ENCODE results near the gene ABLIM1.

The ABLIM1 gene

DNA sequence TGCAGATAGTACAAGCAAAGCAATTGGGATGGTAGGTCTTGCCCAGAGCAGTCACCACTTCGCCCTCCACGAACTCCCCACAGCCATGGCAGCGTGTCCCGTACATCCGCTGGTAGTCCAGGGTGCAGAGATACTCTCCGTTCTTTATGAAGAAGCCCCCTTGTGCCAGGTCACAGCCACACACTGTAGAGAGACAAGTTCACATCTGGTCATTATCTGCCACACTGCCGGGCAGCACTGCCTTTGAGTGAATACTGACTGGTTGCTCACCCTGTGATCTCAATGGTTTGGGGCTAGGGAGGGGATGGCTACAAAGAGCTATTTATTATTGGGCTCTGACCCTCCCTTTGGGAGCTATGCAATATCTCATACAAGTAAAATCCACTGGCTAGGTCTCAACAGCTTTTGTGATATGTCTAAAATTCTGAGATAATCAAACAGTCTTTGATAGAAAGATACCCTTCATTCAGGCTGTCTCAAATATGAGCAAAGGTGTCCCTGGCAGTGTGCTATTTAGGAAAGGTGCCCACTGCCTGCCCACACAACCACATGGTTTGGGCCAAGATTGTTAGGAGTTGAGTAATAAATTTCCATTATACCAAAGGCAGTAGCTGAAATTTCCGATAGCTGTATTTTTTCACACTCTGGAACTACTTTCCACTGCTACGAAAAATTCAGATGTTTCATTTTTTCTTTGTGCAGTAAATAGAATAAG is 82.5 kb downstream of the ABLIM1 start:
- no peak for DNase-seq

DNA sequence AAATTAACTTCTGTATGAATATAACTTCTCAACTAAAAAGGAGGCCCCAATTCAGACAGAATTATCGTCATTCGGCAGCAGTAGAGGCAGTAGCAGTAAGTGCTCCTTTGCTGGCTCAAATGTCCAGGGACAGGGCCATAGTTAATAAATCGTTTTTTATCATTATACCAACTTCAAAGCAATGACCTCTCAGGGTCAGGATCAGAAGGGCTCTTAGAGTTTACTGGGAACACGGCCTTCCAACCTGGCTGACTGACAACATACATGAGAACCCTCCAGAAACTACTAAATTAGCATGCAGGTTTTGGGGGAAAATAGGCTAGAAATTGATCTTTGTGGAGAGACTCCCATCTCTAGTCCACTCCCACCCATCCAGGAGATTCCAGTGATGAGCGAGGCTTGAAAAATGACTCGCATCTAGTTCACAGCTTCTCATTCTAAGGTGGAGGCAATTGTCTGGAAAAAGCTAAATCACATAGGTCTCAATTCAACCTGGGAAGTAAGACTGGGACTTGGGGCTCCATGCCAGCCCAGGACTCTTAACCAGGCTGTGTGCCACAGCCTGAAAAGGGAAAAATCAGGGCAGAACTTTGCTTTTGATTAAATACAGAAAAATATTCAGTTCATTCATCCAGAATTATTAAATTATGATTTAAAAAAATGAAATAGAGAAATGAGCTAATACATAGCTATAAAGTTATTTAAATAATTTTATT is 84.6 kb downstream of the ABLIM1 start:
- no peak for DNase-seq

DNA sequence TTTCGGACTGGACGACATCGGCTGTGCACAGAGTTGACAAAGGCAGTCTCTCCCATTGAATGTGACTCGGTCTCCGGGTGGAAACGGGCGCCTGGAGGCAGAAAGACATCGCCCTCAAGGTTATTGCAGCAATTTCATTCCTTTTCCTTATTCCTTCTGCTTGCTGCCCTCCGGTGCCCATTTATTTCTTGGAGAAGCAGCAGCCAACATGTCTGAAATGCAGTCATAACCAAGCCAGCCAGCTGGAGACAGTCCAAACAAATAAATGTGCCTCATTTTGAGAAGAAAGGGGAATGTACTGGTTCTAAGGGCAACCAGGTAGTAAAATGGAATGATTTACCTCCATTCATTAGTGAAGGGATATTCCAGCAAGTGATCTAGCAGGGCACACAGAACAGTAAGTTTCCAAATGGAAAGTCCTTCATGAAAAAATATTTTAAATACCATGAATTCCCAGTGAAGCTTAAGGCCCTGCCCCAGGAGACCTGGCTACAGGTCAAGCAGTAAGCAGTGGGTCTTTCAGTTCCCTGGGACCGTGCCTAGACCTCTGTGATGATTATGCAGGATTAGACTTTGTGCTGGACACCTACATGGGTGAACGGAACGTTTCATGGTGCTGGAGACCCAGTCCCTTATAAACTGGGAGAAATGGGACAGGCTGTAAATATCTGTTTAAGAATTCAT is 86.6 kb downstream of the ABLIM1 start:
- DNase-seq = no peak

DNA sequence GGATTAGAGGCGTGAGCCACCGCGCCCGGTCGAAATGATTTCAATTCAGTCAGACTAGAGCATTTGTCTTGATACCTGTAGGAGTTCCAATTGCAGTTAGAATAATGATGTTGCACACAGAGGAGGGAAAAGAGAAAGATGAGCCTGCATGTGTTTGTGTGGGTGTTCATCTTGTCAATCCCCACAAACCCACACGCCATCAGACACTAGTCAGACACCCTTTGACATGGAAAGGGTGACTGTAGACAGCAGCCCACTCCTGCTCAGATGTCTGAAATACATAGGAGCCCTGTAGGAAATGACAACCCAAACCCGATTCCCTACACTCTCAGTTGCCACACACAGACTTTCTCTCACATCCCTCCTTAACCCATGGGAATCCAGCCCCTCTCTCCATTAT is 92.0 kb downstream of the ABLIM1 start:
- no peak for DNase-seq

DNA sequence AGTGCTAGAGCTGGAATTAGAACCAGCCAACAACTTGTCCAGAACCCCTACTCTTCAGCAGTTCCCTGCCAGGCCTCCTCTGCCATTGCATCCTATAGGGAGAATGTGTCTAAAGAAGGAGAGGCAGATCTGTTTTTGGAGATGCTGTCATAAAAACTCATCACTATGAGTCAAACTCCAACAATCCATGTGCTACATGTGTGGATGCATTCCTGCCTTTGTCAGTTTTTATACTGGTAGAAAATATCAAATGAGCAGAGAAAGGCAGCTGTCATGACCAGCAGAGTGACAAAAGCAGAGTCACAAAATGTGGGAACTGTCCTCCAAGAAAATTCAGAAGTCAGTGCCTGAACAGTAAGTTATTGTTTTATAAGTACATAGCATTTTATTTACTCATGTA is 93.0 kb downstream of the ABLIM1 start:
- DNase-seq = no peak

DNA sequence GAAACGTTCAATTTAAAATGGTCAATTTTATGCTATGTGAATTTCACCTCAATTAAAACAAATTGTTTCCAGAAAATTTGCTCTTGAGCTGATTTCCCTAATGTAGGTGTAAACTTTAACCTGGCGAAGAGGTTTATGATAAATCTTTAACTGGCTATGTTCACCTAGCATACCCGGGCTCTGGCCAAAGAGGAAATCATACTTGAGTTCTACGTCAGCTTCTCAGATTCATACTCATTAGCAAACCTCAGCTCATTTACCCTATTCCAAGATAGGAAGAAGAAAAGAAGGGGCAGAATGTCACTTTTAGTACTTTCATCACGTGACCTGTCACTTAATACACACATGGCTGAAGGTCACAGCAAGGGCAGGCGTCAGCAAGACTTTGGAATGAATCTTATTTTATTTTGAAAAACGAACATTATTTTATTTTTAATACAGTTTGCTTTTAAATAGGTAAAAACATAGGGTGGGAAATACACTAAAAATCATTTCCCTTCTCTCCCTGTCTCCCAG is 97.0 kb downstream of the ABLIM1 start:
- DNase-seq = no peak

DNA sequence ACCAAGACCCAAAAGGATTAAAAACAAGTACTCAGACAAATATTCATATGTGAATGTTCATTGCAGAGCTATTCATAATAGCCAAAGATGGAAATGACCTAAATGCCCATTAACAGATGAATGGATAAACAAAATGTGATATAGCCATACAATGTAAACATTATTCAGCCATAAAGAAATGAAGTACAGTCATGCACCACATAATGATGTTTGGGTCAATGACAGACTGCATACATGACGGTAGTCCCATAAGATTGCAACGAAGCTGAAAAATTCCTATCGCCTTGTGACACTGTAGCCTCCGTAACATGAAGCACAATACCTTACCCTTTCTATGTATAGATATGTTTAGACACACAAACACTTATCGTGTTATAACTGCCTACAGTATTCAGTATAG is 97.9 kb downstream of the ABLIM1 start:
- no peak for DNase-seq

DNA sequence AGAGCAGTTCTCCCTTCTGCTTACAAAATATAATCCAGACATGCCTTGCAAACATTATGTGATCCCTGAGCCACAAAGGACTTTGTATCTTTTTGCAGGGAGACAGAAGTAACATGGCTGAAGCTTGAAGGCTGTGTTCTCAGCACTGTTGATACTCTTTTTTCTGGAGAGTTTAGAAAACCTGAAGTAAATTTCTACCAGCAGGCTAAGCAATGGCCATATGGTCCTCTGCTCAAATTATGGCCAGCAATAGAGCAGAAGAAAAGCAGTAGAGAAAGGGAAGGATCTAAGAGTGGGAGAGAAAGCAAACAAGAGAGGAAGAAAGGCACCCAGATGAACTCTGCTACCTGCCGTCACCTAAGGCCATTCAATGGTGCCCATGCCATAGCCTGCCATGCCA is 98.4 kb downstream of the ABLIM1 start:
- no peak for DNase-seq

DNA sequence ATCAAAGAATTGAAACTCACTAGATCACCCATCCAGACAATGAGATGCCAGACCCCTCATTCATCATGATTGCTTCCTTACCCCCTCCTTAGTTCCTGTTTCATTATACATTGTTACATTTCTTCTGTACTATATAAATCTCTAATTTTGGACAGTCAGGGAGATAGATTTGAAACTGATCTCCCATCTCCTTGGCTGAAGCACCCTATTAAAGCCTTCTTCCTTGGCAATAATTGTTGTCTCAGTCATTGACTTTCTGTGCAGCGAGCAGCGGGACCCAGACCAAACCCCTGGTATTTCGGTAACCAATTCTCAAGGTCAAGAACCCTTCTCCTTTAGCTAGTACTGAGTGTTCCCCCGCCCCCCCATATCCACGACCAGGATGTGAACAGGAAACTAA is 100.2 kb downstream of the ABLIM1 start:
- no peak for DNase-seq

DNA sequence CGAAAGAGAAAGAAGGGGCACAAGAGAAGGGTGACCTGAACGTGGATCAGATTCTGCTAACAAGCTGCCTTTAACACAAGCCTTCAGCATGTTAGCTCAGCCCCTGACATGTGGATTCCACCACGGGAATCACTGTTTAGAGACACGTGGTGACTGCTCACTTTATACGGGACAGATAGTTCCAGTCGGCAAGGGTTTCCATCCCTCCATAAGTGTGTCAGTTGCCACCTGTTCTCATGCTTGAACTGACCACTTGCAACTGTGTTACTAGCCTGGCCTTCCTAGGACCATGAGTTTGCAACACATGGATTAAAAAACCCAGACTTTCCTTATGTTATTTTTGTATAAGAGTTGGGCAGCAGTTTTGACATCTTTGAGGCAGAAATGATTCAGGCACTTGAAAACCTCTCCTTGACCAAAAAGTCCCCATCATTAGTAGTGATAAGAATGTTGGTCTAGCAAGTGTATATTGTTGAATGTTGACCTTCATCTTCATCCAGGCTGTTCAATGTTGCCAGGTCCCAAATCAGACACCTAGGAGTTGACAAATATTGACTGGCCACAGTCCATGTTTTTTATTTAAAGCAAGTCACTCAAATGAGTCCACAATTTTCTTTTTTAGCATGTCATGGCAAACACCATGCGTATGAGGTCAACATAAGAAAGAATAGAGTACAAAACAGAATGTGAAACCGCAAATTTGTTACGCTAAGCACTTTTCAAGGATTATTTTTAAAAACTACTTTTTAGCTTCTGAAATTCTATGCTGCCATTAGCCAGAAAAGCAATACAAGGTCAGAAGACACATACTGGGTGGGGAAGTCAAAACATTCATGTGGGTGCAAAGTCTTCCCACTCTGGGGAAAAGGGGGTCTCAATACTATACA is 101.6 kb downstream of the ABLIM1 start:
- no peak for DNase-seq

DNA sequence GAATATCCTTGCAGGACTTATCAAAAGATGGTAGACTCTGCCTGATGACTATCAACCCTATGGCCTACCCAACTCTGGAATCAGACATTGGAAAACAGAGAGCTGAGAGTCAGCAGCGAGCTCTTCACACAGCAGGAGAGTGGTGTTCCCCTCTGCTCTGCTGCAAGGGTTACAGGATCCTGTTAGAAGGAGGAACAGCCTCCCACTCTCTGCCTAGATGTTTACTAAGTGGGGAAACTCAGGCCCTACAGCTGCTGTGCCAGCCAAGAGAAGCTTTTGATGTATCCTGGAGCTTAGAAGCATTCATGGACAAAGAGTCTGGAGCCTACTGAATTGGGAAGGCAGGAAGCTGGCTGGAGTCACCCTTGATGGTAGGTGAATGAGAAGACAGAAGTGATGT is 104.6 kb downstream of the ABLIM1 start:
- DNase-seq = no peak

DNA sequence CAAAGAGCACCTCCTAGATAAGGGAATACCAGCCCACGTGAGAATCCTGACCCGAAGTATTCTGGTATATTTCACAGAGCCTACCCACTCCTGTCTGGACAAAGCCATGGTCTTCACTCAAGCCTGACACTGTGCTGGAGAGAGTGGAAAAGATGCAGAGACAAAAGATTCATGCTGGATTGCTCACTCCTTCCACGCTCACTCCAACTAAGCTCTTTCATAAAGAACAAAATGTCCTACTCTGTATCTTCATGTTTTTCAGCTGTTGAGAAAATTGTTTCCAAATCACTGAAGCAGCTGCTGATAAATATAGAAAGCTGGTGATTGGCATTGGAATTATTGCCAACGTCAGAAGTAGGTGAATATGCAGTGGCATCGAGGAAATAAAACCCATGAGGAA is 106.0 kb downstream of the ABLIM1 start:
- DNase-seq = no peak

DNA sequence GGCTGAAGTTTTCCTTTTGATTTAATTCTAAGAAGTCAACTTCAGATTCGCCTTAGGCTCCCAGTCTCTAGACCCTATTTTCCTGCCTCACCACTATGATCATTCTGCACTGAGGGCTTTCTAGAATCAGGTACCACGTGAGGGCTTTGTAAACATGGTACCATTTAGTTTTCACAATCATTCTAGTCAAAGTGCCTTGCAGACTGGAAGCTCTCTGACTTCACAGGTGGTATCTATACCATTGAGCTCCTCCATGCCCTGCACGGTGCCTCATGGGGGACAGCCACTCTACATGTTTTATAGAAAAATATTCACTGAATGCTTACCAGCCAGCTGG is 106.5 kb downstream of the ABLIM1 start:
- no peak for DNase-seq

DNA sequence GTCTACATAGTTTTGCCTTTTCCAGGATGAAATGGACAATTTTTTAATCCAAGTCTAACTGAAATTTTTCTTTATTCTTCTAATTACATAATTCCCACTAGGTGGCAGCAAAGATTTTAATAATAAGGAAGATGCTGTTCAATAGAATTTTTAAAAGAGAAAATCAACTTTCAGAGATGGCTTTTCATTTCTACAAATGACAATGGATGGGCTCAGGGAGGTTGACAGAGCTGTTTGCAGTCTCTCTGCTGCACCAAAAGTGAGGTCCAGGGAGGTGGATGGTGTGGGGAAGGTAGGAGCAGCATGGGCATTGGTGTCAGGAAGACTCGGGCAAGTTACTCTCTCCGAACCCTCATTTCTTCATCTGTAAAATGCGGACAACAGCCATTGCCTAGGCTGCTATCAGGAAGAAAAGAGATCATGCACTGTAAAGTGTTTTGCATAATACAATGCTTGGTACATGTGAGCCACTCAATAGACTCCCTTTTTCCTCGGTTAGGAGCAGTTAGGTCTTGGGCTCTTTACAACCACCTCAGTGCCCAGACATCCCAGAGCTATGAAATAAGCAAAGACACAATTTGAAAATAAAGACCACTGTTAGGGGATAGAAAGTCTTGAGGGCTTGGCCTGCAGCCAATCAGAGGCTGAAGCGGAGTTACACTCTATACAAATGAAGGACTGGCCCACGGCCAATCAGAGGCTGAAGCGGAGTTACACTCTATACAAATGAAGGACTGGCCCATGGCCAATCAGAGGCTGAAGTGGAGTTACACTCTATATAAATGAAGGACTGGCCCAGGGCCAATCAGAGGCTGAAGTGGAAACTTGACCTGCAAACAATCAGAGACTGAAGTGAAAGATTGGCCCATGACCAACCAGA is 107.1 kb downstream of the ABLIM1 start:
- peak; percentile 3 for DNase-seq

DNA sequence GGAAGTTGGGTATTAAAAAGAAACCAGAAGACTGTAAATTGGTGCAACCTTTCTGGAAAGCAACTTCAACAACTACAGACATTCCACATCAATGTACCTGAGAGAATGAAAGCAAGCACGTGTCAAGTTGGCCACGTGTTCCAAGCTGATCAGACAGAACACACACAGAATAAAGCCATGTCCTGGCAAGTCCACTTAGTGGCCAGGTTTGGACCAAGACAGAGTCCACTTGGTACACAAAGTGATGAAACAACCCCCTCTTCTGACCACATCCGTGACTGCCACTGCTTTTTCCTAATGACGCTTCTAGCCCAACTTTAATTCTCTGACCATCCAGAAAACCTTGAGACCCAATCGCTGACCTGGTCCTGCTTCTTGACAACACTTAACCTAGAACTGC is 109.4 kb downstream of the ABLIM1 start:
- DNase-seq = no peak

DNA sequence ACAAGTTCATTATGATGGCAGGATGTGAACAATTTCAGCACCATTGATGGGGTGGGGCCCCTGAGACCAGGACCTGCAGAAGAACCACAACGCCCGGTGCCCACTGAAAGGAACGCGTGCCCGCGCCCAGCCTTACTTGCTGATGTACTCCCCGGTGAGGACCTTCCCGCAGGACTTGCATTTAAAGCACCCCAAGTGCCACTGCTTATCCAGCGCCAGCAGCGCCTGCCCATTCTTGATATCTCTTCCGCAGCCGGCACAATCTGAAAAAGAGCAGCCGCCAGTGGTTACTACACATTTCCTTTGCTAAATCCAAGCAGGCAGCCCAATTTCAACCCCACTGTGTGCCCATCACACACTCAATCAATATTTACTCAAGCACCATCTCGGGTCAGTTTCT is 110.6 kb downstream of the ABLIM1 start:
- no peak for DNase-seq

DNA sequence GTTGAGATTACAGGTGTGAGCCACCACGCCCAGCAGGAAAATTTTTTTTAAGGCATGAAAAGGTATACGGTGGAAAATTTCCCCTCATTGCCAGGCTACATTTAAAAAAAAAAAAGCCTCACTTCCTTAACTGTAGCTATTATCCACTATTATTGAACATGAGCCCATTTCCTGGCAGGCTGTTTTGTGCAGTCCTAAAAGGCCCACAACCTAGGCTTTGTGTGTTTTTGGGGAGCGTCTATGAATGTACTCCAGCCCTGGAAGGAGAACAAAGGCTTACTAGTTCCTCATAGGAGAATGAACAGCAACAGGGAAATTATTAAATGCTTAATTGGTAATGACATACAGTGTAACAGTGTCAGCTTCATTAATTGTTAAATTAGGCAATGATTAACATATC is 111.0 kb downstream of the ABLIM1 start:
- DNase-seq = no peak

DNA sequence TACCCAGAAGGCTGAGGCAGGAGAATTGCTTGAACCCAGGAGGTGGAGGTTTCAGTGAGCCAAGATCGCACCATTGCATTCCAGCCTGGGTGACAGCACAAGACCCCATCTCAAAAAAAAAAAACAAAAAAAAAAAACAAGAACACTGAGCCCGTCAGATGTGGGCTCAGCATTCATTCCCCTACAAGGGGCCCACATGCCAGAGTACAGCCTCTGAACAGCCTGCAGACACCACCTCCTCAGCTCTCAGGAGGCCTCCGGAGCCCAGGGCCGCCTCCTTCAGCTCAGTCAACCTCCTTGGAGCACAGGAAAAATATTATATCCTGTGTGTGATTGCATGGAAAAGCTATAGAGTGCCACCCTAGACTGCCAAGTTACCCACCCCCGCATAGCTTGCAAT is 112.3 kb downstream of the ABLIM1 start:
- DNase-seq = no peak

DNA sequence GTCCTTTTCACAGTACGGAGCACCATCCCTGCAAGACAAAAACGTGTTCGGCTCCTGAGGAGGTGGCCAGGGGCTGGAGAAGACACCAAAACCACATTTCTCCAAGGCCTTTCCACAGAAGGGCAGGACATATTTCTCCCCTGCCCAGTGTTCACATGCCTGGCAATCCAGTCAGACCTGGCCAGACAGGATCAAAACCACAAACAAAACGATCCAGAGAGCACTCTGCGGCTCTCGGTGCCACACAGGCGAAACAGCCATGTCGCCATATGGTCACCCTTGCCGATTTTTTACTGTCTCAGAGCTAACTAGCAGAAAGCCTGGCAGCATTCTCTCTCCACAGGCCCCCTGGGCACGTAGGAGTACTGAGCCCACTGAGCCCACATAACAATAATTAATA is 113.0 kb downstream of the ABLIM1 start:
- DNase-seq = no peak

DNA sequence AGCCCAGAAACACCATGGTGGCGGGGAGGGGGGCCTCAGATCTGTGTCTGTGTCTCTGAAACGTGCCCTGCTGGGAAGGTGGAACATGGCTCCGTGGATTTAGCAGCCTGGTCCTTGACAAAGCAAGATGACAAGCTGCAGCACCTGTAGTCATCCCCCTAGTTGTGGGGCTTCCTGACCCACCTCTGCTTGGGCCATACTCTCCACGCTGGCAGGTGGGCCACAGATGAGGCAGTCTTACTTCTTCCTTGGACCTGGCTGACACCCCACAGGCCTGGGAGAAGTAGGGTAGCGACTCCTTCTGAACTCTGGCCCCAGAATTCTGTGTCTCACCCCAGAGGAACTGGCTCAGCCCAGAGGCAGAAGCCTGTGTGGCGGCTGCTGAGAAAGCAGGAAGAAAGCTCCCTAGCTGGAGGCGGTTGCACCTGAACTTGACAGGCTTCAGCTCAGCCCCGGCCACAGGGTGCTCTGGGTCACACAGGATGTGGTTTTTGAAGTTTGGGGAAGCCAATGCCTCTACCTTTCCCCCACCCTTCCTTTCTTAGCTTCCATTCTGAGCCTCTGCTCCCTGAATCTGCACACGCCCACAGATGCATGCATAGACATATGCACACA is 113.9 kb downstream of the ABLIM1 start:
- DNase-seq = peak; percentile 34

DNA sequence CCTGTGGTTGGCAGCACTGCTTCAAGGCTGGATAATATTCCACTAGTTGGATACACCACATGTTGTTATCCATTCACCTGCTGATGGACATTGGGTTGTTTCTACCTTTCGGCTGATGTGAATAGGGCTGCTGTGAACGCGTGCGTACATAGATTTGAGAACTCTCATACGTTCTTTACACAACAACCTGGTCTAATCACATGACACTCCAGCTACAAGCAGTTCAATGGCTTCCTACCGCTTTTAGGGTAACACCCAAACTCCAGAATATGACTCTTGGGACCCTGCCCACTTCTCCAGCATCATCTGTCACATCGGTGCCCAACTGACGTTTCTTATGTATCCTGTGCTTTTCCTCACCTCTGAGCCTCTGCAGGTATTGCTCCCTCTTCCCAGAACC is 114.6 kb downstream of the ABLIM1 start:
- no peak for DNase-seq

DNA sequence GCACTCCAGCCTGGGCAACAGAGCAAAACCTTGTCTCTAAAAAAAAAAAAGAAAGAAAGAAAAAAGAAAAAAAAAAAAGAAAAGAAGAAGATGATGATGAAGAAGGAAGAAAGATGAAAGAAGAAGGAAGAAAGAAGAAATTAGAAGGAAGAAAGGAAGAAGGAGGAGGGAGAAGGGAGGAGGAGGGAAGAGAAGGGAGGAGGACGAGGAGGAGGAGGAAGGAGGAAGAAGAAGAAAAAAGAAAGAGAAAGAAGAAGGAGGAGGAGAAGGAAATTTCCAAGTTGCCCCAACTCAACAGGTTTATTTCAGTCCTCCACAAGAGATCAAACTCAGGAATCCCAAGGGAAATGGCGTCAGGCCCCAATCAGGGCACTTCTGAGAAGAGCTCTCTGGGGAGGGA is 115.7 kb downstream of the ABLIM1 start:
- no peak for DNase-seq

Measured in MV-4-11 (cell line).